K562 (cell line): ENCODE measurements around the gene MYO18A.

ENCODE experiments used
- CEBPB ChIP-seq: fragments of 450-650 bp; IDR thresholded peaks from 2 replicates; pipeline ENCODE4 v1.6.1; 2016; ENCODE audit warnings: missing genetic modification characterization, missing compliant biosample characterization
- CHD1 ChIP-seq: fragments of 200-600 bp; sonication (generic); IDR thresholded peaks from one replicate; pipeline ENCODE4 v1.6.1; 2012; ENCODE audit warnings: mild to moderate bottlenecking, moderate library complexity, low read length, inconsistent platforms
- GATA2 ChIP-seq: sonication (generic); formaldehyde crosslinking; IDR thresholded peaks from 2 replicates; pipeline ENCODE4 v1.4.0; 2020; ENCODE audit warnings: mild to moderate bottlenecking, missing genetic modification reagents
- YY1 ChIP-seq, 3 experiments: IDR thresholded peaks; 2 replicates each; pipeline ENCODE4 v1.6.1; 2011; ENCODE audit warnings: low read length in 2 of 3, mild to moderate bottlenecking in 2 of 3, moderate library complexity in 2 of 3, borderline replicate concordance in 1 of 3, control low read depth in 1 of 3, low read depth in 1 of 3; ENCODE audit not compliant: insufficient read depth in 3 of 3, insufficient replicate concordance in 2 of 3, control insufficient read depth in 1 of 3, insufficient read length in 1 of 3; ENCODE audit errors: extremely low read depth in 1 of 3
- ZFP1 ChIP-seq: fragments of 450-650 bp; formaldehyde crosslinking; IDR thresholded peaks from 2 replicates; pipeline ENCODE4 v1.4.0; 2020; ENCODE audit warnings: mild to moderate bottlenecking, mixed read lengths
- TF ChIP-seq, protein P1 (sequence below), 3 experiments: IDR thresholded peaks in 2 of 3; conservative IDR thresholded peaks in 1 of 3; 2 replicates each; pipeline ENCODE4 v1.5.1; 2011 to 2012; ENCODE audit warnings: low read length in 3 of 3, mild to moderate bottlenecking in 3 of 3, control low read depth in 2 of 3, improper control_type of control experiment in 1 of 3, inconsistent platforms in 1 of 3, low read depth in 1 of 3, mixed read lengths in 1 of 3, moderate library complexity in 1 of 3; ENCODE audit not compliant: insufficient read depth in 2 of 3
- TF ChIP-seq, protein P2 (sequence below), 2 experiments: fragments of 450-650 bp; formaldehyde crosslinking in 1 of 2; IDR thresholded peaks; 2 replicates each; pipeline versions ENCODE4 v1.4.0 to v1.6.1; 2014 to 2020; ENCODE audit warnings: mild to moderate bottlenecking in 2 of 2, borderline replicate concordance in 1 of 2, low read depth in 1 of 2

DNA sequence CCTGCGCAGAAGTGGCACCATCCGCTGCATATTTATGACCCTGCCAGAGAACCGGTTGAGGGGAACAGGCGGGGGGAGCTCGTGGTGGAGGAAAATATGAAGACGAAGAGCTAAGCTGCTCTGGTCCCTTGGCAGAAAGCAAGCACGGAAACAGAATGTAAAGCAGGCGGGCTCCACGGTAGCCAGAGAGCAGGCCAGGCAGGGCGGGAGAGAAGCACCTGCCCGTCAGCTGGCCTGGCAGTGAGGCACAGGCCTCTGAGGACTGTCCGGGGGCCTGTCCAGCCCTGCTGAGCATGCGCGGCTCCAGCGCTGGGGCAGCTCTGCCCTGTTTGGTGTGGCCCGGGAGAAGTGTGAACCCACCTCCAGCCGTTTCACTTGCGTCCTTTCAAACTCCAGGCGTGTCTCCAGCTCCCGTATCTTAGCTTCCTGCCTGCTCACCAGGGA, 90.6 kb downstream of the MYO18A start:
- TF ChIP-seq, protein P1, sequence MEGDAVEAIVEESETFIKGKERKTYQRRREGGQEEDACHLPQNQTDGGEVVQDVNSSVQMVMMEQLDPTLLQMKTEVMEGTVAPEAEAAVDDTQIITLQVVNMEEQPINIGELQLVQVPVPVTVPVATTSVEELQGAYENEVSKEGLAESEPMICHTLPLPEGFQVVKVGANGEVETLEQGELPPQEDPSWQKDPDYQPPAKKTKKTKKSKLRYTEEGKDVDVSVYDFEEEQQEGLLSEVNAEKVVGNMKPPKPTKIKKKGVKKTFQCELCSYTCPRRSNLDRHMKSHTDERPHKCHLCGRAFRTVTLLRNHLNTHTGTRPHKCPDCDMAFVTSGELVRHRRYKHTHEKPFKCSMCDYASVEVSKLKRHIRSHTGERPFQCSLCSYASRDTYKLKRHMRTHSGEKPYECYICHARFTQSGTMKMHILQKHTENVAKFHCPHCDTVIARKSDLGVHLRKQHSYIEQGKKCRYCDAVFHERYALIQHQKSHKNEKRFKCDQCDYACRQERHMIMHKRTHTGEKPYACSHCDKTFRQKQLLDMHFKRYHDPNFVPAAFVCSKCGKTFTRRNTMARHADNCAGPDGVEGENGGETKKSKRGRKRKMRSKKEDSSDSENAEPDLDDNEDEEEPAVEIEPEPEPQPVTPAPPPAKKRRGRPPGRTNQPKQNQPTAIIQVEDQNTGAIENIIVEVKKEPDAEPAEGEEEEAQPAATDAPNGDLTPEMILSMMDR (IDR thresholded peaks at IDR 0.05 in 2 of 3, conservative IDR thresholded peaks at IDR 0.05 in 1 of 3; ENCODE audit: insufficient read depth in 2 of 3, low read depth in 1 of 3, low read length in 3 of 3): no peak
- TF ChIP-seq, protein P2, sequence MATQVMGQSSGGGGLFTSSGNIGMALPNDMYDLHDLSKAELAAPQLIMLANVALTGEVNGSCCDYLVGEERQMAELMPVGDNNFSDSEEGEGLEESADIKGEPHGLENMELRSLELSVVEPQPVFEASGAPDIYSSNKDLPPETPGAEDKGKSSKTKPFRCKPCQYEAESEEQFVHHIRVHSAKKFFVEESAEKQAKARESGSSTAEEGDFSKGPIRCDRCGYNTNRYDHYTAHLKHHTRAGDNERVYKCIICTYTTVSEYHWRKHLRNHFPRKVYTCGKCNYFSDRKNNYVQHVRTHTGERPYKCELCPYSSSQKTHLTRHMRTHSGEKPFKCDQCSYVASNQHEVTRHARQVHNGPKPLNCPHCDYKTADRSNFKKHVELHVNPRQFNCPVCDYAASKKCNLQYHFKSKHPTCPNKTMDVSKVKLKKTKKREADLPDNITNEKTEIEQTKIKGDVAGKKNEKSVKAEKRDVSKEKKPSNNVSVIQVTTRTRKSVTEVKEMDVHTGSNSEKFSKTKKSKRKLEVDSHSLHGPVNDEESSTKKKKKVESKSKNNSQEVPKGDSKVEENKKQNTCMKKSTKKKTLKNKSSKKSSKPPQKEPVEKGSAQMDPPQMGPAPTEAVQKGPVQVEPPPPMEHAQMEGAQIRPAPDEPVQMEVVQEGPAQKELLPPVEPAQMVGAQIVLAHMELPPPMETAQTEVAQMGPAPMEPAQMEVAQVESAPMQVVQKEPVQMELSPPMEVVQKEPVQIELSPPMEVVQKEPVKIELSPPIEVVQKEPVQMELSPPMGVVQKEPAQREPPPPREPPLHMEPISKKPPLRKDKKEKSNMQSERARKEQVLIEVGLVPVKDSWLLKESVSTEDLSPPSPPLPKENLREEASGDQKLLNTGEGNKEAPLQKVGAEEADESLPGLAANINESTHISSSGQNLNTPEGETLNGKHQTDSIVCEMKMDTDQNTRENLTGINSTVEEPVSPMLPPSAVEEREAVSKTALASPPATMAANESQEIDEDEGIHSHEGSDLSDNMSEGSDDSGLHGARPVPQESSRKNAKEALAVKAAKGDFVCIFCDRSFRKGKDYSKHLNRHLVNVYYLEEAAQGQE (IDR thresholded peaks at IDR 0.05; ENCODE audit: borderline replicate concordance): no peak
- TF ChIP-seq, protein P2 (CRISPR knock-in tag; IDR thresholded peaks at IDR 0.05; ENCODE audit: low read depth): no peak
- TF ChIP-seq GATA2: no peak
- no peak for TF ChIP-seq CEBPB (tag)
- TF ChIP-seq CHD1: no peak
- no peak for TF ChIP-seq YY1 (IDR thresholded peaks at IDR 0.05; ENCODE audit: borderline replicate concordance in 1 of 3, control insufficient read depth in 1 of 3, extremely low read depth in 1 of 3, insufficient read depth in 3 of 3, insufficient read length in 1 of 3, insufficient replicate concordance in 2 of 3, low read depth in 1 of 3, low read length in 2 of 3)
- no peak for TF ChIP-seq ZFP1 (CRISPR knock-in tag)
